Type B pancreatic cell (in vitro differentiated cells): Measurements from ENCODE around the gene NYNRIN. TPM values are rescaled to one million over a fixed set of nuclear protein-coding genes. Genes with fewer than 3 reads are reported as not detected.

Experiments used
- DNase-seq: peaks from one replicate; pipeline ENCODE4 v3.0.0; 2021; ENCODE audit warnings: mixed read lengths; ENCODE audit not compliant: unreplicated experiment; ENCODE audit errors: extremely low spot score
- H3K27ac Mint-ChIP-seq: 2 replicates; pipeline ENCODE4 v1.8.0; 2021; ENCODE audit warnings: mild to moderate bottlenecking, mixed read lengths
- H3K27me3 Mint-ChIP-seq: 2 replicates; pipeline ENCODE4 v1.8.0; 2021; ENCODE audit warnings: mixed read lengths
- H3K36me3 Mint-ChIP-seq: 2 replicates; pipeline ENCODE4 v1.8.0; 2021; ENCODE audit warnings: mixed read lengths
- H3K4me1 Mint-ChIP-seq: one replicate; pipeline ENCODE4 v1.8.0; 2021; ENCODE audit warnings: mixed read lengths; ENCODE audit not compliant: unreplicated experiment
- H3K4me3 Mint-ChIP-seq: 2 replicates; pipeline ENCODE4 v1.8.0; 2021; ENCODE audit warnings: mild to moderate bottlenecking, mixed read lengths
- H3K9me3 Mint-ChIP-seq: 2 replicates; pipeline ENCODE4 v1.8.0; 2021; ENCODE audit warnings: mixed read lengths
- CTCF ChIP-seq: fragments of 200-600 bp; sonication (generic); conservative IDR thresholded peaks from 2 replicates; pipeline ENCODE4 v1.5.0; 2021; ENCODE audit warnings: antibody characterized with exemption, mild to moderate bottlenecking
- total RNA-seq: library from RNA; stranded (reverse); gene quantifications from 2 replicates; pipeline ENCODE4 v1.2.1, GENCODE V29; 2021; ENCODE audit warnings: low replicate concordance

Gene NYNRIN
- total RNA-seq, 1 donor from 2014 or later = 79.2 TPM

GRCh38 chr14:24404814-24405213 is 6.0 kb downstream of the NYNRIN start:
- DNase-seq = no peak
- TF ChIP-seq CTCF = no peak
- Mint-ChIP-seq H3K36me3 (peaks cover 7% of the 10 kb centered on the region), H3K27ac (no peak overlapping the region), H3K4me3 (no peak overlapping the region), H3K9me3 (no peaks in the 10 kb centered on the region), H3K4me1 (peaks cover 44% of the 10 kb centered on the region), H3K27me3 (no peaks in the 10 kb centered on the region)

GRCh38 chr14:24406416-24406815 is 7.6 kb downstream of the NYNRIN start:
- Mint-ChIP-seq H3K27me3 (no peaks in the 10 kb centered on the region), H3K4me3 (no peak overlapping the region), H3K36me3 (peaks cover 7% of the 10 kb centered on the region), H3K27ac (no peak overlapping the region), H3K9me3 (no peaks in the 10 kb centered on the region), H3K4me1 (peaks cover 34% of the 10 kb centered on the region)
- no peak for TF ChIP-seq CTCF
- no peak for DNase-seq

GRCh38 chr14:24407608-24408325 is 9.0 kb downstream of the NYNRIN start:
- H3K36me3 Mint-ChIP-seq = peaks cover 14% of the 10 kb centered on the region
- no peaks in the 10 kb centered on the region for H3K27me3 Mint-ChIP-seq
- peaks cover 23% of the 10 kb centered on the region for H3K4me1 Mint-ChIP-seq
- no peak for DNase-seq
- no peak overlapping the region for H3K27ac Mint-ChIP-seq
- no peaks in the 10 kb centered on the region for H3K9me3 Mint-ChIP-seq
- no peak for TF ChIP-seq CTCF
- H3K4me3 Mint-ChIP-seq = no peak overlapping the region

GRCh38 chr14:24408764-24409163 is 10.0 kb downstream of the NYNRIN start:
- H3K9me3 Mint-ChIP-seq = no peaks in the 10 kb centered on the region
- no peak overlapping the region for H3K27ac Mint-ChIP-seq
- no peak for DNase-seq
- peaks cover 13% of the 10 kb centered on the region for H3K4me1 Mint-ChIP-seq
- no peak for TF ChIP-seq CTCF
- no peak overlapping the region for H3K4me3 Mint-ChIP-seq
- no peaks in the 10 kb centered on the region for H3K27me3 Mint-ChIP-seq
- H3K36me3 Mint-ChIP-seq = peaks cover 12% of the 10 kb centered on the region

GRCh38 chr14:24409192-24409591 is 10.4 kb downstream of the NYNRIN start:
- Mint-ChIP-seq H3K36me3 (peaks cover 12% of the 10 kb centered on the region), H3K9me3 (no peaks in the 10 kb centered on the region), H3K4me3 (no peak overlapping the region), H3K27ac (no peak overlapping the region), H3K4me1 (peaks cover 9% of the 10 kb centered on the region), H3K27me3 (no peaks in the 10 kb centered on the region)
- no peak for TF ChIP-seq CTCF
- DNase-seq = no peak
